ENCODE results near the gene CCNH. TPM values are rescaled to one million over a fixed set of nuclear protein-coding genes. Genes with fewer than 3 reads are reported as not detected.

Gene CCNH
- total RNA-seq, 1 donor from 2014 or later: 56.2 TPM

- intact Hi-C loops (cut with micrococcal nuclease): loop anchor here (1.0 to 10.0 kb wide), 3 partner anchors 8 to 390 kb away; partner anchors contain the start of gene CCNH
These were observed 8.4 kb downstream of the CCNH start for GRCh38 chr5:87404359-87404758.

- intact Hi-C loops (cut with micrococcal nuclease): loop anchor here (1.0 to 10.0 kb wide), 3 partner anchors 8 to 389 kb away; partner anchors contain the start of gene CCNH
These were observed 8.8 kb downstream of the CCNH start for GRCh38 chr5:87403899-87404298.

- intact Hi-C loops (cut with micrococcal nuclease): loop anchor here (5.0 to 10.0 kb wide), 2 partner anchors 41 to 389 kb away; no protein-coding TSS in a partner anchor
These were observed 9.3 kb downstream of the CCNH start for GRCh38 chr5:87403409-87403808.

GRCh38 chr5:87401626-87402025, 11.1 kb downstream of the CCNH start:
- intact Hi-C loops (cut with micrococcal nuclease): loop anchor here (5.0 to 10.0 kb wide), 2 partner anchors 39 to 387 kb away; no protein-coding TSS in a partner anchor

- intact Hi-C loops (cut with micrococcal nuclease): loop anchor here (1.0 to 10.0 kb wide), 6 partner anchors 38 to 519 kb away; no protein-coding TSS in a partner anchor
These were observed 12.3 kb downstream of the CCNH start for GRCh38 chr5:87400305-87400899.

GRCh38 chr5:87399720-87400119, 13.0 kb downstream of the CCNH start:
- intact Hi-C loops (cut with micrococcal nuclease): loop anchor here (1.0 to 10.0 kb wide), 6 partner anchors 37 to 518 kb away; no protein-coding TSS in a partner anchor

GRCh38 chr5:87398981-87399614, 13.6 kb downstream of the CCNH start:
- intact Hi-C loops (cut with micrococcal nuclease): no loop called here

GRCh38 chr5:87394411-87395165, 18.1 kb downstream of the CCNH start:
- intact Hi-C loops (cut with micrococcal nuclease): no loop called here

- intact Hi-C loops (cut with micrococcal nuclease): no loop called here
These were observed 19.4 kb downstream of the CCNH start for GRCh38 chr5:87393331-87393730.

GRCh38 chr5:87392801-87393200, 19.9 kb downstream of the CCNH start:
- intact Hi-C loops (cut with micrococcal nuclease): no loop called here

- intact Hi-C loops (cut with micrococcal nuclease): no loop called here
These were observed 20.6 kb downstream of the CCNH start for GRCh38 chr5:87392170-87392569.

- intact Hi-C loops (cut with micrococcal nuclease): no loop called here
These were observed 22.0 kb downstream of the CCNH start for GRCh38 chr5:87390576-87391199.

- intact Hi-C loops (cut with micrococcal nuclease): no loop called here
These were observed 22.7 kb downstream of the CCNH start for GRCh38 chr5:87390075-87390474.

GRCh38 chr5:87389296-87390034, 23.3 kb downstream of the CCNH start:
- intact Hi-C loops (cut with micrococcal nuclease): no loop called here

GRCh38 chr5:87388129-87388528, 24.6 kb downstream of the CCNH start:
- intact Hi-C loops (cut with micrococcal nuclease): no loop called here

GRCh38 chr5:87385802-87386201, 26.9 kb downstream of the CCNH start:
- intact Hi-C loops (cut with micrococcal nuclease): no loop called here

- intact Hi-C loops (cut with micrococcal nuclease): no loop called here
These were observed 29.5 kb downstream of the CCNH start for GRCh38 chr5:87383216-87383615.

- intact Hi-C loops (cut with micrococcal nuclease): no loop called here
These were observed 30.5 kb downstream of the CCNH start for GRCh38 chr5:87382224-87382623.

GRCh38 chr5:87372705-87373104, 40.0 kb downstream of the CCNH start:
- intact Hi-C loops (cut with micrococcal nuclease): no loop called here

- intact Hi-C loops (cut with micrococcal nuclease): no loop called here
These were observed 43.3 kb downstream of the CCNH start for GRCh38 chr5:87369431-87369830.

- intact Hi-C loops (cut with micrococcal nuclease): no loop called here
These were observed 44.1 kb downstream of the CCNH start for GRCh38 chr5:87368601-87369000.

All from T-helper 2 cell treated with Interferon-gamma antibody and Interleukin-4, amounts not matched to agents 100 ng/mL and 5 ng/mL, for 36 hours (primary cell).